ENCODE data around the gene SULF2.
"Not testable (repeated sequence)": the region's sequence is repeated elsewhere in the genome, so short reads cannot be mapped to it uniquely, and the experiment has no call there.

SULF2 gene

DNA sequence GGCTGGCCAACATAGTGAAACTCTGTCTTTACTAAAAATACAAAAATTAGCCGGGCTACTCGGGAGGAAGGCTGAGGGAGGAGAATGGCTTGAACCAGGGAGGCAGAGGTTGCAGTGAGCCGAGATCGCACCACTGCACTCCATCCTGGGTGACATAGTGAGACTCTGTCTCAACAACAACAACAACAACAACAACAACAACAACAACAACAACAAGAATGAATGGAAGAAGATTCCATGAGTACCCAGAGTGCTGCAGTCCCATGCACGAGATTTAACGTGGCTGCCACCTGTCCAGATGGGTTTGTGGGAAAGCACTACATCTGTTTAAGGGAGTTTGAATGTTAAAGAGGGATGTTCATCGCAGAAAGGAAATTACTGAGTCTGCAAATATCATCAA lies 19.7 kb upstream of the SULF2 start:
- DNase-seq (ENCODE audit: low read depth) = not testable (repeated sequence)

DNA sequence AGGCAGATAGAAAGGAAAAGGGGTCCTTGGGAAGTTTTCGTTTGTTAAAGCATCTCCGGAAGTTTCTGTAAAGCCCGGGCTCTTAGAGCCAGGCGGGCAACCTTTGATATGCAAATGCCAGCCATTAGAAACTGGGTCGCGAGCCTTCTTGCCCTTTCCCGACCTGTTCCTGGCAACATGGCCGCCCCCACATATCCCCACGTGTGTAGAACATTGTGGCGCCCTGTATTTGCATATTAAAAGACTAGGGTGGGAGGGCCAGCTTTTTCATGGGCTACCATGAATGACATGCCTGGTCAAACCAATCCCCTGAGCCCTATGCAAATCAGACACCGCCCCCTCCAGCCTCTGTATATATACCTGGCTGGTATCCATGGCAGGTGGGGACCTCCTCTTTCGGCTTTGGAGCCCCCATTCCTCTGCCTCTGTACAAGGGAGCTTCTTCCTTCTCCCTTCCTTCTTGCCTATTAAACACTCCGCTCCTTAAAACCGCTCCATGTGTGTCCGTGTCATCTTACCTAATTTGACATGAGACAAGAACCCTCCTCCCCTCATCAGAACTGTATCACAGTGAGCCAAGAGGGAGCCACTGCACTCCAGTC lies 19.0 kb upstream of the SULF2 start:
- not testable (repeated sequence) for DNase-seq (ENCODE audit: low read depth)

DNA sequence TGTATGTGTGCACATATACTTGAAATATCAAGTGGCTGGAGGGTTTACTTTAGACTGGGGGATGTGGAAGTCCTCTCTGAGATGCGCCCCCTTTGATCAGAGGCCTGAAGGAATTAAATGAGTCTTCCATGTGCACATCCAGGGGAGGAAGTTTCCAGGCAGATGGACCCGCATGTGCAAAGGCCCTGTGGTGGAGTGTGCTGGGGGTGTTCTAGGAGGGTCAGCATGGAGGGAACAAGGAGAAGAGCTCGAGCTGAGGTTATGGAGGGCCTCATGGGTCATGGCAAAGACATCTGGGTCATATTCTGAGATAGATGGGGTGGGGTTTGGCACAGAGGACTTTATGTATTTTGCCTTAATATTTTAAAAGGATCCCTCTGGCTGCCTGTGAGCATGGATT lies 17.7 kb upstream of the SULF2 start:
- DNase-seq (ENCODE audit: low read depth) = no peak

DNA sequence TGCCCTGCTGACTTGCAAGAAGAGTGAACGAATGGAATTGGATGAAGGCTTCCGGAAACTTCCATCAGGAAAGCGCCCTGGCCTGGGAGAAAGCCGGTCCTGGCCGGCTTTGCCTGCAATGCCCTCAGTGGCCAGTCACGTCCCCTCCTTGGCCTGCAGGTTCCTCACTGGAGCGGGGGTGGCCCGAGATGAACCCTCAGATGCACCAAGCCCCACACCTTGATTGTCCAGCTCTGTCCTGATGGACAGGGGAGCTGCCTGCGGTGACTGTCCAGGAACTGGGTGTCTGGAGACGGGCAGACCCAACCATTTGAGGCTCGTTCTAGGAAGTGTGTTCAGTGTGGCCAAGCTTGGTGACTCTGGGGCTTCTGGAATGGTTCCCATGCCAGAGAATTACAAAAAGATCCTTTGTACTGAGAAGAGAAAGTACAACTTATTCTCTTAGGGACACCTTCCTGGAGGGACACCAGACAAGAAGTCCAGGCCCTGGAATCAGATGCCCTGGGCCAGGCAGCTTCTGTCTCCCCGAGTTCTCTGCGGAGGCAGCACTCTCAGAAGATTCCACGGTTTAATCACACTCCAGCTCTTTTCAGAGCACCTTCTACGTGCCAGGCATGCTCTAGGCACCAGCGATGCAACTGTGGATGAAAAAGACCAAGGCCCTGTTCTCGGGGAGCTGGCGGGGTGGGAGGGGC lies 17.1 kb upstream of the SULF2 start:
- DNase-seq (ENCODE audit: low read depth) = no peak

DNA sequence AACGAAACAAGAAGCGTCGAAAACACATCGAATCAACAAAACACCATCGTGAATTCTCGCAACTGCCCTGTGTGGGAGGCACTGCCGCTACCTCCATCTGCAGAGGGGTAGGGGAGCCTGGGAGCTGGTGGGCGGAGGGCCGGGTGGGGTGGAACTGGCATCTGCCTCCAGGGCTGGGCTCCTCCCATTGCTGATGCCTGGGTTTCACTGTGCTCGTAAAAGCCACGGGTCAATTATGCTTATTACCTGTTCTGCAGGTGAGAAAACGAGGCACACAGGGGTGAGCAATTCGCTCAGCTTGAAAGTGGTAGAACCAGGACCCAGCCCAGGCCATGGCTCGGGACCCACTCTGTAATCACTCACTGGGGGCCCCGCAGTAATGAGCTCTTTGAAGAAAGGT lies 16.5 kb upstream of the SULF2 start:
- no peak for DNase-seq (ENCODE audit: low read depth)

DNA sequence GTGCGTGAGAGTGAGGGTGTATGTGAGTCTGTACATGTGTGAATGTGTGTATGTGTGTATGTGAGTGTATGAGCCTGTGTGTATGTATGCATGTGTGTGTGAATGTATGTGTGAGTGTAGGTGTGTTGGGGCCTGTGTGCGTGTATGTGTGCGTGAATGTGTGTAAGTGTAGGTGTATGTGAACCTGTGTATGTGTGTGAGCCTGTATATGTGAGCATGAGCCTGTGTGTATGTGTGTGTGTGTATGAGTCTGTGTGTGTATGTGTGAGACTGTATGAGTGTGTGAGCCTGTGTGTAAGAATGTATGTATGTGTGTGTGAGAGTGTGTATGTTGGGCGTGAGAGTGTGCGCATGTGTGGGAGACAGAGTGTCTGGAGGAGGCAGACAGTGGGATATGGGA lies 15.8 kb upstream of the SULF2 start:
- no peak for DNase-seq (ENCODE audit: low read depth)

DNA sequence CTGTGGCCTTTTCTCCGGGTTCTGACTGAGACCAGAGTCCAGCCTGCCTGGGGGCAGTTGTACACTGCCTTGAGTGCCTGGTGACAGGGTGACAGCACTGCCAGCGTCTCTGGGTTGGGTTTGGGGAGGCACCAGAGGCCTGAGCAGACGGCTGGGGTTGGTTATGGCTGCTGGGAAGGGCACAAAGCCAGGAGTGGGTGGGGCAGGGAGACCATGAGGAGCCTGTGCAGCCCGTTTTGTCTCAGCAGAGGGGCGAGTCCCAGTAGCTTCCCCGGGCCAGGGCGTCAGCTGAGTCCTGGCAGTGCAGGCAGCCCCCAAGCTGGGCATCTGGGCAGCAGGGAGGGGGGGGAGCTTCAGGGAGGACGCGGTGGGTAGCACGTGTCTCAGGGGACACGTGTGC lies 15.3 kb upstream of the SULF2 start:
- DNase-seq (ENCODE audit: low read depth) = no peak

DNA sequence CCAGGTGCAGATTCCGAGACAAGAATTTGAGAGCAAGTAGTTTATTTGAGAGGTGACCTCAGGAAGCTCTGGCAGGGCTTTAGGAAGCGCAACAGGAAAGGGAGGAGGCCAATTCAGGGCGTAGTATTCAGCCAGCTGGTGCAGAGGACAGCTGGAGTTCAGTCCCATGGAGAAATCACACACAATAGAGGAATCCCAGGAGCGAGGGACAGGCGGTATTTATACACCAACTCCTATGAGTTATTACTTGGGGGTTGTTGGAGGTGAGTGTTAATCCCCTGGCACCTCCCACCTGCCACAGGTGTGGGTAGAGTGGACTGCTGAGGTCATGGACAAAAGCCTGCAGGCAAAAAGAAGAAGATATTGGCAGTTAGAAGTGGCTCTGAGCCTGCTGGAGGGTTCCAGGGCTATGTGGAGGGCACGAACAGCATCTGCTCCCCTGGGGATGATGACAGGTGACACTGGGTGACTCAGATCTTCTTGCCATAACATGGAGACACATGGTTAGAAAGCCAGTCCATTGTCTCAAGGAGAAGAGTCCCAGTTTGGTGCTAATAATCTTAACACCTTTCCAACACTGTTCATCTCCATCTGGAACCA lies 13.9 kb upstream of the SULF2 start:
- DNase-seq (ENCODE audit: low read depth) = no peak

DNA sequence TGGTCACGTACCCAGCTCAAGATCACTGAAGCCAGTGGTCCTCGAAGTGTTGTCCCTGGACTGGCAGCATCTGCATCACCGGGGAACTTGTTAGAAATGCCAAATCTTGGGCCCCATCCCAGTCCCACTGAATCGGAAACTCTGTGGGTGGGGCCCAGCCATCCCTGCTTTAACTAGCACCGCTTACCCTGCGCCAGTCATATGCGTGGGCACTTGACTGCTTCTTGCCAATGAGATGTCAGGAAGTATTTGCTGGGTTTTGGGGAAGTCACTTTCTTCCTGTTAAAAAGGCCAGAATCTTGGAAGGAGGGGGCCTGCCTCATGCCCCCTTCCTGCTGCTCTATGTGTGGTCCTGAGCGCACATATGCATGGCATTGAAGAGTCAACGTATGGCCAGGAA lies 11.7 kb upstream of the SULF2 start:
- DNase-seq (ENCODE audit: low read depth) = no peak

DNA sequence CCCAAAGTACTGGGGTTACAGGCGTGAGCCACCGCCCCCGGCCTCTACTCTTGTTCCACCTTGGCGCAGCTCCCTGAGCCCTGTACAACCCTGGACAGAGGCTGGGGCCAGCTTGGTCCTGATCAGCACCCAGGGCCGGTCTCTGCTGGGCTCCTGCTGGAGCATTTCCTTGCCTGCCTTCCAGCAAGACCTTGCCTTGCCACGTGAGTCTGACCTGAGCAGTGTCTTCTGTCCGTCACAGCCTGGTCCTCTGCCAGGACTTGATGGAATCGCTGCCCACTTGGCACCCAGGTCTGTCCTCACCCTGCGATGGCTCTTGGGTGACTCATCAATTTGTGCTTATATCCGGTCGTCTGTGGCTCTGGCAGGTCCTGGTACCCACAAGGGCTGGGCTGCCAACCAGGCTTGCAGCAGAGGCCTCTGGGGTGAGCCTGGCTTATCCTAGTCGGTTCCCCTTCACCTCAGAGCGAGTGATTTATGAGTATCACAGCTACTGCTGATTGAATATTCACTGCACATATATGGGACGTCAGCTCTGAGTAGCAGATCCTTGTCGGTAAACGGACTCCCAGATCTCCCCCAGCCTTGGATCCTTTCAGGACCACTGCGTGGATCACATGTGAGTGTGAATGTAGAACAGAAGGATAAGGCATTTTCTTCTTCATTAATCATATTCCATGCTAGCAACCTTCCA lies 10.1 kb upstream of the SULF2 start:
- DNase-seq (ENCODE audit: low read depth) = no peak

DNA sequence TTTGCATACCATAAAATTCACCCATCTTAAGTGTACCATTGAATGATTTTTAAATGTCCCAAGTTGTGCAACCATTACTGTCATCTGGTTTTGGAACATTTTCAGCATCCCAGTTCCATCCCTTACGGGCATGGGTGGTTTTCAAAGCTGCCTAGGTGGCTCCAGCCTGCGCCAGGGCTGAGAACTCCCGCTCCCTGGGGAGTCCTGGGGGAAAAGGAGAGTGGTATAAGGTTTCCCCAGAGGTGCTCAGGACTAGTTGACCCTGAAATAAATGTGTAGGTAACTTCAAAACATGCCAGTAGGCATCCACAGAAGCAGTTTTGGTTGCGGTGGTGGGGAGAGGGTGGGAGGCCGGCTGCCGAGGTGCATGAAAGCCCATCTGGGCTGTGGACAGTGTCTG lies 9.0 kb upstream of the SULF2 start:
- not testable (repeated sequence) for DNase-seq (ENCODE audit: low read depth)

DNA sequence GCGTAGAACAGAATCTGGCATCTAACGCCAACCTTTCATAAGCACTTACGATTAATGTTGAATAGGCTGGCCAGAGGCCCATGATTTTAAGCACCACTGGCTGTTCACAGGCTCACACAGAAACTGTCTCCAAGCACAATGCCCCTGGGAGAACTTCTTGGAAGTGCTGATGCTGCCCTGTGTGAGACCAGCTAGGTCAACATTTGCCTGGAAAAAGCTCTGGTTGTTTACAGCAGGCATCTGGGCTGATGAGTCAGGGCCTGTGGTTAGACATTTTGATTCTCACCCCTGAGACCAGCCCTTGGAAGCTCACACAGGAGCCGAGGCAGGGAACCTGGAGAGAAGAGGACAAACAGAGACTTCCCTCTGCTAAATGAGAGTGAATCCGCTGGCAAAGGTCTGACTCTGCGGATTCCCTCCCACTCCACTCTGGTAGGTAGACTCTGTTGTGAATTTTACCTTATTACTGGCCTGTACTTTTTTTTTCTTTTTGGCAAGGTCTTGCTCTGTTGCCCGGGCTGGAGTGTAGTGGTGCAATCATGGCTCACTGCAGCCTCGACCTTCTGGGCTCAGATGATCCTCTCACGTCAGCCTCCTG lies 6.8 kb upstream of the SULF2 start:
- no peak for DNase-seq (ENCODE audit: low read depth)

DNA sequence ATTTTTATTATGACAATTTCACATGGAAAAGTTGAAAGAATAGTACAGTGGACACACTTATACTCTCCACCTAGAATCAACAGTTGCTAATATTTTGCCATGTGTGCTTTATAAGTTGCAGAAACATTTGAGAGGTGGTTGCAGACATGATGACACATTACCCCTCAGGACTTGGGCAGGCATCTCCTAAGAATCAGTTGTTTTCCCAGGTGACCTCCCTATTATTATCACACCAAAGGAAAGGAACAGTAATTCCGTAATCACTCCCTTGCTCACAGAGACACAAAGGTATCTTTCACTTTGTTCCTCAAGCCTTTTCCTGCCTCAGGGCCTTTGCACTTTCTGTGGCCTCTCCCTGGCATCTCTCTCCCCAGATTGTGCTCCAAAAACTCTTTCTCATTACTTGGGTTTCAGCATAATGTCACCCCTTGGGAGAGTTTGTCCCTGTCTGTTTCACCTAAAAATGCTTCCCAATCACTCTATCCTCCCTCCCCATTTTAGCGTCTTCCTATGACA lies 5.9 kb upstream of the SULF2 start:
- DNase-seq (ENCODE audit: low read depth) = no peak

DNA sequence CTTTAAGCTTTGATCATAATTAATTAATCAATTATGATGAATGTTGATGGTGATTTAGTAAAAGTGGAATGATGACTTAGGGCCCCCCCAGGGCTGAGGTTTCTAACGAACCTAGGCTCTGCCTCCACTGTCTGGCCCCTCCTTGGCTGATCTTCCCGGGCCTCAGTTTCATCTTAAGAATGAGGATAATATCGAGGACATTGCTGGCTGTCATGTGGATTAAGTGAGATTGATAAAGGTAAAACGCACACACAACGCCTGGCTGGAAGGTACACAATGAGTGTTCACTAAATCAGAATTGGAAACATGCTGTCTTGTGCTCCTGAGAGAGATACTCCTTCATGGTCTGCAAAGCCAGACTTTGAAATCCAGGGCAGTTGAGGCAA lies 5.3 kb upstream of the SULF2 start:
- DNase-seq (ENCODE audit: low read depth) = no peak

DNA sequence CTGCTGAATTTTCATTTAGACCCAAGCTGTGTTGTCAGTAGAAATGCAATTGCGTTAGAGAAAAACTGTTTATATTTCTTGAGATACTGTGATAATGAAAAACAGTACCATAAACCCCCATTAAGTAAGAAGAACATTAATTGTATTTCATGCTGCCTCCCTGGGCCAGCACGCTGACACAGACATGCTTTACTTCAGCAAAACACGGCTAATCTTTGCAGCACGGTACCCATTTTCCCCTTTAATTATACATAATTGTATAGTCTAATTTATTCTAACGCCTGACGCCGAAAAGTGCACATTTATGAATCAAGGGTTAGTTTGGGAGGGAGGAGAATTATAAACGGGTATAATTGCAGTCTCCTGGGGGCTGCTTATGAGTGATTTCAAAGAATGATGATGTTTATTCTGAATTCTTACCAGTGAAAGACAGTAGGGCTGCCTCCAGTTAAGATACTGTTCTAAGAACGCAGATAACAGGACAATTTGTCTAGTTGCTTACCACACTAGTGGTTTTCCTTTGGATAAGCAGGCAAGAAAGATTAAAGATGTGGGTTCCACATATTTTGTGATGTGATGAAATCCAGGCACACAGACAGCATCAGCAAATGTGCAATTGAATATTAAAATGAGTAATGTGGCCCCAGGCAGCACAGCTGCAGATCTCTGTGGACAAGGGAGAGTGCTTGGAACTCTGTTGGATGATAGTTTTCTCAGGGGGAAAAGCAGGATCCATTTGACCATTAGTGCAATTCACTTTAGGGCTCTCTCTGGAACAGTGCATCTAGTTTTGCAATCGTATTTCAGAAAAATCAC lies 4.7 kb upstream of the SULF2 start:
- no peak for DNase-seq (ENCODE audit: low read depth)

DNA sequence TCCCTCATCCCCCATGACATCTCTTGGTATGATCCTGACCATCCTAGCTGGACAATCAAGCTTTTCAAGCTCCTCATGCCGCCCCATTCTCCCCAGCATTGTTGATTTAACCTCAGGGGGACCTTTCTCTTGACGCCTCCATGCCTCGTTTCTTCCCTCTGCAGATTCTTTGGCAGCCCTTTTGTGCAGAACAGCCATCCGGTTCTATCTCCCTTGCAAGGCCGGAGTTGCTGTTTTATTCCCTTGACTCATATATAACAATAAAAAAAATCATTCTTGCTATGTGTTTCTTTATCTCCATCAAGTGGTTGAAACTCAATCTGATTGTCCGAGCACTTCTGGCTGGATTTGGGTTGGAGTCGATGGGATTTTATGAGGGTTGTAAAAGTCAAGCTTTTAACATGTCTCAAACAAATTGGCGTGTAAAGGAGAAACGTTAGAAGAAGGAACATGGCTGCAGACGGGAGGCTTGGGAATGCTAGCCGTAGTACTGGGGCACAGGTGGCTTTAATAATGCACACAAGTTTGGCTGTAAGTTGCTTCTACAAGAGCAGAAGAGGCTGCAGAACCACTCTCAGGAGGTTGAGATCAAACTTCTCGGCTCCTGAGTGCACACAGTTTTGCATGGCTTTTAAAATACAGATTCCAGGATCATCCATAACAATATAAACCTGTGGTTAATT lies 3.9 kb upstream of the SULF2 start:
- DNase-seq (ENCODE audit: low read depth) = no peak

DNA sequence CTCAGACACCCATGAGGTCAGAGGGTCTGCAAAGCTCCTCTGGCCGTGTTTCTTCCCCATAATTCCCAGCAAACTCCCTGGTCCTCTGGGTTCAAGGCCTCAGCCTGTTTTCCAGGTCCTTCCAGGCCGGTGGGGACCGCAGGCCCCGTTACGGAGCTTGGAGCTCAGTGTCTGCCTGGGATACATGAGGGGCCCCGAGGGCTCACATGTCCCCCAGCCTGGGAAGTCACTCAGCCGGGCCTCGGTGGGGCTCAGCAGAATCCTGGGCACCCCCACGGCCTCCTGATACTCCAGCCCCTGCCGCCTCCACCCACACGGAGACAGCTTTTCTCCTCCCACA lies 3.4 kb upstream of the SULF2 start:
- no peak for DNase-seq (ENCODE audit: low read depth)

DNA sequence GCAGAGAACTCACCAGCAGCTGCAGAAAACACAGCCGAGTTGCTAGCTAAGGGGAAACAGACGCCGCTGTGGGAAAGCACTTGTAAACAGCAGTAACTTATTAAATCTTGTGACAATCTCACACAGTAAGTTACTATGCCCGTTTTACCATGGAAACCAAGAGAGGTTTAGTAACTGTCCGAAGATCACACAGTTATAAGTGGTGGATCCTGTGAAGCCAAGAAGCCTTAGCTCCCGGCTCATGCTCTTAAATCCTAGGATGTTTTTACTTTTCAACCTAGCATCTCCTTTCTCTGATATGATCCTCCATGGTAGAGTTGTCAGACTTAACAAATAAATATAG lies 1.5 kb upstream of the SULF2 start:
- no peak for DNase-seq (ENCODE audit: low read depth)

DNA sequence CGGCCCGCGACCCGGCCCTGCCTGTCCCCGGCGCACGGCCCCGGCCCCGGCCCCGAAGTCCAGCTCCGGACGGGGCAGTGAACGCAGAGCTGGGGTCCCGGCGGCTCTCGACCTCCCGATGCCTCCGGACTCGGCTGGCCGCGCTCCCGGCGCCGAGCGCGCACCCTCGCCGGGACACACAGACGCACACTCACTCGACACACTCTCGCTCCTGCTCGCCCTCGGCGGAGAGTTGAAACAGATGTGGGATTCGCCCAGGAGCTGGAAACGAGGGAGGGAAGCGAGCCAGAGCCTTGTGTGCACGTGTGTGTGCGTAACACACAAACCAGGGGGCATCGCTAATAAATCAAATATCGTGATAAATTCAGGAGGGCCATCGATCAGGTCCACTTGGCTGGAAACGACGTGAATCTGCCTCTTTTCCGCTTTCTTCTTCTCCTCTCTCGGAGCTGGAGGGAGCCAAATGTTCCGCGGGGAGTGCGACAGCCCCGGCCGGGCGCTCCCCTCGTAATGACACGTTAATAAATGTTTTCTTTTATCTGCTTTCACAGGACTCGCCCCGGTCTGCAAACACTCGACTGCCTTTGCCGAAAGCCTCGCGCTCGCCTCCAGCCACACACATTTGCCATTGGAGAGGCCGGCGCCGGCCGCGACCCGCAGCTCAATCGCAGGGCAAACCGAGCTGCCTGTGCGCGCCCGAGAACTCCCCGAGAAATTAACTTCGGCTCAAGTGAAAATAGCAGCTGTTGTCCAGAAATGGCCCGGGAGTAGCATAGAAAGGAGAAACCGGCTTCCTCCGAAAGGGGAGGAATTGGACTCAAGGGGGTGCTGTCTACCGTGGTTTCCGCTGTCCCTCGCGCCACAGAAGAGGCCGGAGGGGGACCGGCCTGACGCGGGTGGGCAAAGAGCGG lies 828 bp upstream of the SULF2 start:
- DNase-seq (ENCODE audit: low read depth) = no peak

DNA sequence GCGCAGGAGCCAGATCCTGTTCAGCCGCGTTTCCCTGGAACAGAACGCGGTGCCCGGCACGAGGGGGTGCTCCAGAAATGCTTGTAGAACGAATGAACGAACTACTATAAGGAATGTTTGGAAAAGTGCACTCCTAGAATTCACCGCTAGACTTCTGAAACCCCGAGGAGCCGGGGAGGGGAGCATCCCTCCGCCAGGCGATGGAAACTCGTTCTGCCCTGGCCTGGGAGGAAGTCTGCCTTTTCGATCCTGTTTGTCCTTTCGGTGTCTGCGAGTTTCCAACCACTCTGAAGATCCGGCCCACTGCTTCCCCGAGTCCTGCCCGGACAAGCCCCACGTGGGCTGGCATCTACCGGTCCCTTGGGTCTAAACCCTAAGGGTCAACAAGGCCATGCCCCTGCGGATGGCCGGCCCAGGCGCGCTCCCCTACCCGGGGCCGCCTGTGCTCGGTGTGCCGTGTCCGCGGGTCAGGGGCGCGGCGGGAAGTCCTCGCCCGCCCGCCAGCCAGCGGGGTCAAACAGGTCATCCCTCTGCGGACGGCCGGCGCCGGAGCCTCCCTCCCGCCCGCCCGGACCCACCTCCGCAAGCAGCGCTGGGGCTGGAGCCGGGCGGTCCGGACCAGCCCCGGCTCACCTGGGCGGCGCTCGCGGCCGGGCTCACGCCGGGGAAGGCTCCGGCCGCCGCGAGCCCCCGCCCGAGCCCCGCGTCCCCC lies 526 bp downstream of the SULF2 start:
- no peak for DNase-seq (ENCODE audit: low read depth)

Measured in activated T-cell treated with anti-CD3 and anti-CD28 coated beads for 1 hour (primary cell).